Urothelium cell line (cell line): ENCODE data around the gene PSMD13.

Source experiments
- DNase-seq: peaks from one replicate; pipeline ENCODE4 v3.0.0; 2011; ENCODE audit warnings: low spot score, mixed read lengths
- FAIRE-seq: peaks from 2 replicates; lab custom pipeline; 2011; peaks lifted over from hg19 to GRCh38; lab: Jason Lieb, UNC

PSMD13 gene

GRCh38 chr11:297586-298405, 61.0 kb downstream of the PSMD13 start:
- FAIRE-seq = no peak
- no peak for DNase-seq

- no peak for DNase-seq
- FAIRE-seq = no peak
These were observed 61.8 kb downstream of the PSMD13 start for GRCh38 chr11:298406-299065.

GRCh38 chr11:299081-299891, 62.5 kb downstream of the PSMD13 start, which contains the start of gene IFITM5:
Gene IFITM5 (minus strand): TSS chr11:299526. CDS start chr11:299490, 36 bp downstream.
- FAIRE-seq = no peak

GRCh38 chr11:299951-300735, 63.4 kb downstream of the PSMD13 start:
- no peak for DNase-seq
- FAIRE-seq = no peak

More at GRCh38 chr11:299081-299891, 62.5 kb downstream of the PSMD13 start, which contains the start of gene IFITM5:
- no peak for DNase-seq
